ENCODE data around the gene ETV3L.
"Not testable (repeated sequence)": the region's sequence is repeated elsewhere in the genome, so short reads cannot be mapped to it uniquely, and the experiment has no call there.

Gene ETV3L

DNA sequence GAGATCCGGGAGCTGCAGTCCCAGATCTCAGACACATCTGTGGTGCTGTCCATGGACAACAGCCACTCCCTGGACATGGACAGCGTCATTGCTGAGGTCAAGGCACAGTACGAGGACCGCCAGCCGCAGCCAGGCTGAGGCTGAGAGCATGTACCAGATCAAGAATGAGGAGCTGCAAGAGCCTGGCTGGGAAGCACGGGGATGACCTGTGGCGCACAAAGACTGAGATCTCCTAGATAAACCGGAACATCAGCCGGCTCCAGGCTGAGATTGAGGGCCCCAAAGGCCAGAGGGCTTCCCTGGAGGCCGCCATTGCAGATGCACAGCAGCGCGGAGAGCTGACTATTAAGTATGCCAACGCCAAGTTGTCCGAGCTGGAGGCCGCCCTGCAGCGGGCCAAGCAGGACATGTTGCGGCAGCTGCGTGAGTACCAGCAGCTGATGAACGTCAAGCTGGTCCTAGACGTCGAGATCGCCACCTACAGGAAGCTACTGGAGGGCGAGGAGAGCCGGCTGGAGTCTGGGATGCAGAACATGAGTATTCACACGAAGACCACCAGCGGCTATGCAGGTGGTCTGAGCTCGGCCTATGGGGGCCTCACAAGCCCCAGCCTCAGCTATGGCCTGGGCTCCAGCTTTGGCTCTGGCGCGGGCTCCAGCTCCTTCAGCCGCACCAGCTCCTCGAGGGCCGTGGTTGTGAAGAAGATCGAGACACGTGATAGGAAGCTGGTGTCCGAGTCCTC lies 25.5 kb downstream of the ETV3L start:
- no peak for DNase-seq

DNA sequence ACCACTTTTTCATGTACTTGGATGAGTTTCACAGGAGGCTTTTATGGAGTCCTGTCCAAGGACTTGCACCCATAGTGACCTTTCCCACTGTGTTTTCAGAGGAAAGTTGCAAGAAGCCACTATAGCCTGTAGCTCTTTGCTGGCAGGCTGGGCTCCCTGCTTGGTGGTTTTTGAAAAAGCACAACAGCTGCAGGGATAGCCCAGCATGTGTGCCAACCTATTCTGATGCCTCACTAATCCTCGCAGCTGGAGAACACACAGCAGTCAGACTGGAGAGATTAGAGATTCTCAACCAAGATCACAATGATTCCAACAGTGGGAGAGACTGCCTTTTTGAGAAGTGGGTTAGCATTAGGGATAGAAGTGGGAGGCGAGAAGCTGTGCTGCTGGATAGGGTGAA lies 30.0 kb downstream of the ETV3L start:
- DNase-seq = no peak

DNA sequence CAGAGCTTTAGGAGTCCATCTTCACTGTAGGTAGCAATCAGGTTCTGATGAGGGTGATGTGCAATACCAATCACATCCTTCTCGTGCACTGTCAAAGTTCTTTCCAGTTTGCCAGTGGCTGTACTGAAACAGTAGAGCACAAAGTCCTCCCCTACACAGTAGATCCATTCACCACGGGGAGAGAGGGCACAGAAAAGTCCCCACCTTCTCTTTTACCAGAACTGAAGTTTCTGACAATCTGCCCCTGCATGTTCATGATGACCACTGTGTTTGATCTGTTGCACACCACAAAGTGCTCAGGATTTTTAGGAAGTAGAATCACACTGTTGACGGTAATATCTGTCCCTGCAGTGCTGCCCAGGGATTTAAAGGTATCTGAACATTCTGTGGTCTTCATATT lies 40.4 kb downstream of the ETV3L start:
- DNase-seq = not testable (repeated sequence)

DNA sequence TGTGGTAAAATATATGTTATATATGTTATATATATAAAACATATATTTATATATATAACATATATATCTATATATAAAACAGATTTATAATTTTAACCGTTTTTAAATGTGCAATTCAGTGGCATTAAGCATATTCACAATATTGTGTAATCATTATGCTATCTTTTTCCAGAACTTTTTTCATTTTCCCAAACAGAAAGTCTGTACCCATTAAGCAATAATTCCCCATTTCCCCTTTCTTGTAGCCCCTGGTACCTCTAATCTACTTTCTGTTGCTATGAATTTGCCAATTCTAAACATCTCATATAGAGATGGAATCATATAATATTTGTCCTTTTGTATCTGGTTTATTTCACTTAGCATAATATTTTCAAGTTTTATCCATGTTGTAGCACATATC lies 43.3 kb downstream of the ETV3L start:
- no peak for DNase-seq

DNA sequence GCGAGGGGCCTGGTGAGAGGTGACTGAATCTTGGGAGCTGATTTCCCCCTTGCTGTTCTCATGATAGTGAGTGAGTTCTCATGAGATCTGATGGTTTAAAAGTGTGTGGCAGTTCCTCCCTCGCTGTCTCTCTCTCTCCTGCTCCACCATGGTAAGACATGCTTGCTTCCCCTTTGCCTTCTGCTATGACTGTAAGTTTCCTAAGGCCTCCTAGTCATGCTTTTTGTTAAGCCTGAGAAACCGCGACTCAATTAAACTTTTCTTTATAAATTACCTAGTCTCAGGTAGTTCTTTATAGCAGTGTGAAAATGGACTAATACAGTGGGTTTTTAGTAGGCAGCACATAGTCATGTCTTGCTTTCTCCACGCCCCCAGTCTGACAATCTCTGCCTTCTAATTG lies 43.9 kb downstream of the ETV3L start:
- DNase-seq = not testable (repeated sequence)

DNA sequence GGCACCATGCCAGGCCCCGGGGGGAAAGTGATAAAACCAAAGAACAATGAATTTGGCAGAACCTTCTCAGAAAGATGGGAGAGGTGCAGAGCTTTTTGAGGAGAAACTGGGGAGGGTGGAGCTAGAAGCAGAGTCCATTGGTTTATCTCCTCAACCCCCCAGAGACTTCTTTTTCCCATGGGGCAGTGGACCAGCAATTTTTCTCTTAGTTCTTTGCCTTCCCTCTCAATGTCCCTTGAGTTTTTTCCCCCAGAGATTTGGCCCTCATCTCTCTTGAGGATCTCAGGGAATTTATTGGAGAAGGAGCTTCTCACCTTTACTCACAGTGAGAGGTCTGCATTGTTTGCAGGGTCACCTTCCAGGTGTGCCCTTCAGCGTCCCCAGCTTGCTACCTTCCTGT lies 48.8 kb downstream of the ETV3L start:
- DNase-seq = no peak

DNA sequence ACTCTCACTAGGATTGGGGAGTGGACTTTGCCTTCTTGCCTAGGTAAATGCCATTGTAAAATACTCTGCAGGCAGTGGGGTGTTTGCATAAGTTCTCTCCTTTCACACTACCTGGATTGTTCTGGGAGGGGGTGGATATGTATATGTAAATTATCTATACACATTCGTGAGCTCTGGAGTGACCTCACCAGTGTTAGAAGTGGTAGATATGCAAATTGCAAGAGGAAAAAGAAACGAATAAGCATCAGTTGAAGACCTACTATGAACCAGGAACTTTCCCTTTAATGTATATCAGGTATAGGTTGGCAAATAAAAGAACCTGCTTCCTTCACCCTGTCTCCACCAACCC lies 52.6 kb downstream of the ETV3L start:
- DNase-seq = no peak

DNA sequence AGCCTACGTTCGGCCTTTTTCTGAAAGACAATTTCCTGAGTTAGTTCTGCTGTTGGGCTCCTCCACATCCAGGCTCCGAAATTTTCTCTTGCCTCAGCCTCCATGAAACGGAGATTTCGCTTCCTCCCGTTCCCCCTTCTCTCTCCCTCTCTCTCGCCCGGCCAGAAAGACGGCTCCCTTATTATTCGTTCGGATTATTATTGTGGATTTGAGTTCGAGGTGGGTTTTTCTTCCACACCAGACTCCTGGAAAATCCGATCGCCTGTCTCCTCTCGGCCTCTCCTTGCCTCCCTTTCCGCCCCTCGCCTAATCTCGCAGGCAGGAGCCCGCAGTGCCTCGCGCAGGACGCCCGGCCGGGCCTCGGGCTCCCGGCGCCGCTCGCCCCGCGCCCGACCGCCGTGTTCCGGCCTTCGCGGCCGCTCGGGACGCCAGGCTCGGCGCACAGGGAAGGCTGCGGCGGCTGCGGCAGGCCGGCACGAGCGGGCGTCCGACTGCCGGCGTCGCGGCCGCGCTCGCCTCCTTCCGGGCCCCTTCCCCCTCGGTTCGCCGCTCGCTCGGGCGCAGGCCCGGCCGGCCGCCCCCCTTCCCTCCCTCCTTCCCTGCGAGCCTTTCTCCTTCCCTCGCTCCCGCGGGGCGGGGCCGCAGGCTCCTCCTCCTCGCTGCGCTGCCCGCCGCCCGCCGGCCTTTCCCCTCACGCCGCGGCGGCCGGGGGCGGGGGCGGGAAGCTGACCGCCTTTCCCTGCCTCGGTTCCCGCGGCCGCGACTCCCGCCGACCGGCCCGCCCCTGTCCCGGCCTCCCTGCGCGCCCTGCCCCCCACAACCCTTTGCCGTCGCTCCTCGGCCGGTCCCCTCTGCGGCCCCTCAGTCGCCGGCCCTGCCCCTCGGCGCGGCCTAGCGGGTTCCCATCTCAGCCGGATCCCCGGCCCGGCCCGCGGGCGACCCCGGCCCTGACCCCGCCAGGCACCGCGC lies 54.1 kb downstream of the ETV3L start, which contains the start of gene ARHGEF11:
ARHGEF11 (minus strand) TSS at position 493 of the 969 bp plus-strand sequence. CDS start 1,412 bp downstream, outside the sequence.
- peak; percentile 68 for DNase-seq

DNA sequence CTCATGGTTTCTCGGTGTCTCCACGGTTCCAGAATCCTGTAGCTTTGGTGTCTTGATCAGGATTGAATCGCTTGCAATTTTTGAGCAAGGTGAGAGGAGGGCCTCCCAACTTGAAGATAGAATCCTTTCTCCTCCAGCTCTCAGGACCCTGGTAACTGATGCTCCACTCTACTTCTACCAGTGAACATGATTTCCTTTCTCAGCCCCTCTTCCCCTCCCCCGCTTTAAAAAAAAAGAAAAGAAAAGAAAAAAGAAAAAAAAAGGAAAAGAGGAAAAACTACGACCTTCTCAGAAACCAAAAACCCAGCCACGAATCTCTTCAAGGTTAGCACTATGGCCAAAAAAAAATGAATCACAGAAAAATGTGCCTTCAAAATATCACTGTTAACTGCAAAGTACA lies 55.3 kb downstream of the ETV3L start:
- DNase-seq = no peak

DNA sequence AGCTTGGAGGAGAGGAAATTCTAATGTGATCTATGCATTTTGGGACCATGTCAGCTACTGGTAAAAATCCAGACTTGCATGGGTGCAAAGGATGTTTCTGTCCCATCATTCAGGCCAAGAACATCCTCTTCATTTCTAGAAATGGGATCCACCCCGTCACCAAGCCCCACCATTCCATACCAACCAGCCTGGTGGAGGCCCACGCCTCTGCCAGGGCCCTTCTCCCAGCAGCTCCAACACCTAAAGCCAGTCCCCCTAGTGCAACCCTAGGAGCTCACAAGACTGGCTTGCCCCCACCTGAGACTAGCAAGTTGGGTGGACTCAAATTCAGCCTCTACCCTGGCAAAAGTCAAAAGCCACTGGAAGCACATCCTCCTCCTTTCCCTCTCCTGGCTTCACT lies 55.9 kb downstream of the ETV3L start:
- DNase-seq = no peak

DNA sequence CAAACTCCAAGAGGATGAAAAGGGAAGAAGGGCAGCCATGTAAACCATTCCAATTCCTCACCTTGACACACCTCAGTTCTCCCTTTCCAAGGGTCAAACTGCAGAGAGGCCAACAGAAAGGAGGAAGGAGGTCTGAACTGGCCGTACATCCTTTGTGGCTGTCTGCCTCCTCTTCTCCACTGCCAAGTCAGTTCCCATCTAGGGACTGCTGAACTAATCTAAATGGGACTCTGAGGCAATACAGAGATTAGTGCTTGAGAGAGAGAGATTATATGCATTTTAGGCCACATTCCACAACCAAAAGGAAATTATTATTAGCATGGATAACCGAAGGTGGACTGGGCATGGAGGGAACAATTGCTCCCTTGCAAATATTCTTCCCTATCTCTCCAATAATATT lies 56.8 kb downstream of the ETV3L start:
- DNase-seq = no peak
